Stimulated activated CD4-positive, alpha-beta T cell treated with anti-CD3 and anti-CD28 coated beads, Interleukin-1b, Interleukin-23, amount 100 ng/mL, for 48 hours (primary cell): ENCODE results near the gene GCFC2.

Experiments
- DNase-seq: peaks from one replicate; pipeline ENCODE4 v3.0.0-alpha.2; 2020

Gene GCFC2

DNA sequence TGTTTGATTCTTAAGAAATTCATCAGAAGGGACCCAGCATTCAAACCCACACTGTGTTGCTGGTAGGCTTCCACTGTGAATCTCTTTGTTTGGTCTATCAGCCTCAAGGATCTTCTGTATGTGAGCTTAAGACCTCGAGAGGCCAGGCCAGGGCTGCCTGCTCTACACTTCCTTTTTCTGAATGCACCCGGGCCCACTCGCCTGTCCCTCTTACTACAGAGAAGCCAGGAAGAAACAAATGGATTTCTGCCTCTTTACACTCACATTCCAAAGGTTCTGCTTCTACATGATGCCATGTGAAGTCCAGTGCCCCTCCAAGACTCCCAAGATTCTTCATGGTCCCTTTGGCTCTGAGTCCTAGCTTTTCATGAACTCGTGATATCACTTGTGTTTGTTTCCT, 89.5 kb downstream of the GCFC2 start:
- no peak for DNase-seq

DNA sequence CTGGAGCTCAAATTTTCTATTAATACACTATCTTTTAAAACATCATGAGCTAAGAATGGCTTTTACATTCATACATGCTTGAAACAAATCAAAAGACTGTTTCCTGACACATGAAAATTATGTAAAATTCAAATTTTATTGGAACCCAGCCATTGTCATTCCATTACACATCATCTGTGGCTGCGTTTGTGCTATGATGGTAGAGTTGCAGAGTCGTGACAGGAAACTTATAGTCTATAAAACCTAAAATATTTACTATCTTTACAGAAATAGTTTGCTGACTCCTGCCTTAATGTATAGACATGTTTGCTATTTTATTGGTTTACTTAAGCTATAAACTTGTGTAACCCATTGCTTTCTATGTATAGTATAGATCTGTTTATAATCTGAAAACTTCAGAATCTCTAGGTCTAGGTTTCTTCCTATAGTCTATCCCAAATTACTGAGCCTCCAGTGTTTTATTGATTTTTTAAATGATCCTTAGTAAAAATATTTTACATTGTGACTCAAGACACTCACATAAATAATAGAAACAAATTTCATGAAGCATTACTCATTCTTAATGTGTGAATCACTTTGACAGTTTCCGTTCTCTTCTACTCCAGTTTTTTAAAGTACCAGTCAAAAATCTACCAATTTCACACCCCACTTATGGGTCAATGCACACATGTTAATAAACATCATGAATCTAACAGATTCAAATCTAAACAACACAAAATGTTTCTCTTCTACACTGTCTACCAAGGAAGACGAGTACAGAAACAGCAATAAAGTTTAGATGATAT, 90.6 kb downstream of the GCFC2 start:
- no peak for DNase-seq

DNA sequence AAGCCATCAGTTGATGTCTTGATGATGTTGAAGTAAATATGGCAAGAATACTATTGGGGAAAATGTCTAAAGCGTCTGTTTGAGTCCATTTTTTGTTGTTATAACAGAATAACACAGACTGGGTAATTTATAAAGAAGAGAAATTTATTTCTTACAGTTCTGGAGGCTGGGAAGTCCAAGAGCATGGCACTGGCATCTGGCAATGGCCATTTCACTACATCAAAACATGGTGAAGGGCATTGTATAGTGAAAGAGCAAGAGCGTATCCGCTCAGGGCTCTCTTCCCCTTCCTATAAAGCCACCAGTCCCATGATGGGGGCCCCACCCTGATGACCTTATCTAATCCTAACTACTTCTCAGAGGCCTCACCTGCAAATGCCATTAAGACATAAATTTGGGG, 93.8 kb downstream of the GCFC2 start:
- no peak for DNase-seq

DNA sequence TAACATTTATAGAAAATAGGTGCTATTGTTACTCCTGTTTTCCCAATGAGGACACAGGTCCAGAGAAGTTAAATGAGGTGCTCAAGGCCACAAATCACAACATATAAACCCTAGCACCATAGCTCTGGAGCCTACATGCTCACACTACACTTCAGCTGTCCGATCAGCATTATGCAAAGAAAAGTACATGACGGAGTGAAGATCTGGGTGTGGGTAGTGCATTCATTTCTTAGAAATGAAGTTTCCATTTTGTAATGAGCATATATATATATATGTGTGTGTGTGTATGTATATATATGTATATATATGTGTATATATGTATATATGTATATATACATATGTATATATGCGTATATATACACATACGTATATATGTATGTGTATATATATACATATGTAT, 94.3 kb downstream of the GCFC2 start:
- no peak for DNase-seq

DNA sequence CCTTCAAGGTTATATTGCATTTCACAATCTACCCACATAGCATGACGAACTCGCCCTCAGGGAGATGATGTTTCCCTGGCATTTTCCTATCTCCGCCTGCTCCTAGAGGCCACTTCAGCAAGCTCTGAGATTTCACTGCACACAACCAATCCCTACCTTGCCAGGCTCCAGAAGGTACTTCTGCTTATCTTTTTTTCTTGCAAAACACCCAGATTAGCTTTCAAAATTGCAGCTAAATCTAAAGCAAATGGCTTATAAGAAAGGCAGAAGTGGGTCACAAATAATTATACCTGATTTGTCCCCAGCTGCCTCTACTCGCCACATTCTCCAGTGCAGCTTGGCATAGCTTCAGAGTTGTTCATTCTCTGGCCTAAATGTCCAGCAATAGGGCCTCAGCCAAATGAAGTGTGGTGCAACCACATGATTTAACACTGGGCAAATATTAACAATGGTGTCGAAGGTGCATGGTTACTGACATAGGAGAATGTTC, 96.5 kb downstream of the GCFC2 start:
- no peak for DNase-seq

DNA sequence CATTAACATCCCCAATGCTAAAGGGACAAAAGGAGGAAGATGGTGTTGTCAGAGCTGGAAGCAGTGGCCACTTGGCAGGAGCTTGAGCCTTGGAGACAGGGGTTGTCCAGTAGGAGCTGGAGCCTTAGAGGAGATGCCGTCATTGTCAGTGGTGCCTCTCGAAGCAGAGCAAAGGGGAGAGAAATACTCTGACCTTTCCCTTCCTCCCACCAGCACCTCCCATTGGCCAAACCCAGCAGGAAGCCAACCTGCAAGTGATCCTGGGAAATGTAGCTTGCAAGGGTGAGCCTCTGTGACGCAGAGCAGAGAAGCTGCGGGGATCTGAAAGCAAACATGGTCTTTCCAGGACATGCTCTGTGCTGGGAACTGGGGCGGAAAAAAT, 97.9 kb downstream of the GCFC2 start:
- no peak for DNase-seq
